ENCODE results near the gene CLIP1. TPM values are rescaled to one million over a fixed set of nuclear protein-coding genes. Genes with fewer than 3 reads are reported as not detected.
"Not testable (repeated sequence)": the region's sequence is repeated elsewhere in the genome, so short reads cannot be mapped to it uniquely, and the experiment has no call there.

The CLIP1 gene
- 102 TPM for total RNA-seq
- long read RNA-seq, full-length matches to known transcripts = 6 of 20 reads
- long read RNA-seq, partial matches to known transcripts = 5 of 20 reads
- long read RNA-seq, other reads (novel, unspliced or antisense) = 9 of 20 reads

DNA sequence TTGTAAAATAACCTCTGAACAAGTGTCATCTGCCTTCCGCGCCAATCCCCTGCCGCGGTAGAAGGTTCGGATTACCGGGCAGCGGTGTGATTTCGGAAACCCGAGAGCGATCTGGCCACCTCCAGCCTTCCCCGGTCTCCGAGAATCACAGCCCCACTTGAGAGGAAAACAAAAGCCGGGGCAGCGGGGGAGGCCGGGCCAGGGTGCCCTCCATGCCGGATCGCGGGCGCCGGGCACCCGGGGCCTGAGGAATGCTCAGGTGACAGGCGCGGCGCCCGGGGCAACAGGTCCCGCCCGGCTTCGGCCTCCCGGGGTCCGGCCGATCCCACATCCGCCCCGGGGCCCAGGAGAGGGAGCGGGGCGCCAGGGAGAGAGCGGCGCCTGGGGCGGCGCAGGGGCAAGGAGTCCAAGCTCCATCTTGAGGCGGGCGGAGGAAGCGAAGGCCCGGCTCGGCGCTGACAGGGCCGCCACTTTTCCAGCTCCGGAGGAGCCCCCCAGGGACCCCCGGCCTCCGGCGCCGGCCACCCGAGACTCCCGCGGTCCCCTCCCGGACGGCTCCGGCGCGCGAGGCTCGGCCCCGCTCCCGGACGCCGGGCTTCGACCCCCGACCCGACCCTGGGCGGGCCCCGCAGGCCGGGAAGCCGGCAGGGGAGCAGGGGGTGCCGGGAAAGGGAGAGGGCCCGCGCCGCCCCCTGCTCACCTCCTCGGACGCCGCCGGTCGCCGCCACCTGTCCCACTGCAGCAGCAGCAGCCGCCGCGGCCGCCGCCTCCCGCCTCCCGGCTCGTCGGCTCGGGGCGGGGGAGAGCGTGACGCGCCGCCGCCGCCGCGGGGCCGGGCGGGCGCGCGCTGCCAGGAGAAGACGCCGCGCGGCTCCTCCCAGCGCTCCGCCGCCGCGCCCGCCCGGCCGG, at the start of gene CLIP1:
TSS of gene CLIP1 (minus strand) at position 849 of the 909 bp plus-strand sequence. CDS start 42,217 bp downstream, outside the sequence.
- Histone ChIP-seq H3K27ac (replicated peaks) (peak within 1 kb of the TSS; percentile 99), H3K36me3 (no peaks in the 10 kb centered on the region), H3K4me1 (peaks cover 43% of the 10 kb centered on the region), H3K4me3 (peak within 1 kb of the TSS; percentile 85), H3K27me3 (ENCODE audit: low read depth) (no peaks in the 10 kb centered on the region), H3K9me3 (replicated peaks) (no peaks in the 10 kb centered on the region)
- DNase-seq = peak; percentile 68
- intact Hi-C loops (cut with micrococcal nuclease) = no loop called here
- TF ChIP-seq, protein P1, sequence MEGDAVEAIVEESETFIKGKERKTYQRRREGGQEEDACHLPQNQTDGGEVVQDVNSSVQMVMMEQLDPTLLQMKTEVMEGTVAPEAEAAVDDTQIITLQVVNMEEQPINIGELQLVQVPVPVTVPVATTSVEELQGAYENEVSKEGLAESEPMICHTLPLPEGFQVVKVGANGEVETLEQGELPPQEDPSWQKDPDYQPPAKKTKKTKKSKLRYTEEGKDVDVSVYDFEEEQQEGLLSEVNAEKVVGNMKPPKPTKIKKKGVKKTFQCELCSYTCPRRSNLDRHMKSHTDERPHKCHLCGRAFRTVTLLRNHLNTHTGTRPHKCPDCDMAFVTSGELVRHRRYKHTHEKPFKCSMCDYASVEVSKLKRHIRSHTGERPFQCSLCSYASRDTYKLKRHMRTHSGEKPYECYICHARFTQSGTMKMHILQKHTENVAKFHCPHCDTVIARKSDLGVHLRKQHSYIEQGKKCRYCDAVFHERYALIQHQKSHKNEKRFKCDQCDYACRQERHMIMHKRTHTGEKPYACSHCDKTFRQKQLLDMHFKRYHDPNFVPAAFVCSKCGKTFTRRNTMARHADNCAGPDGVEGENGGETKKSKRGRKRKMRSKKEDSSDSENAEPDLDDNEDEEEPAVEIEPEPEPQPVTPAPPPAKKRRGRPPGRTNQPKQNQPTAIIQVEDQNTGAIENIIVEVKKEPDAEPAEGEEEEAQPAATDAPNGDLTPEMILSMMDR (IDR thresholded peaks at IDR 0.05; ENCODE audit: borderline replicate concordance) = peak; percentile 57

DNA sequence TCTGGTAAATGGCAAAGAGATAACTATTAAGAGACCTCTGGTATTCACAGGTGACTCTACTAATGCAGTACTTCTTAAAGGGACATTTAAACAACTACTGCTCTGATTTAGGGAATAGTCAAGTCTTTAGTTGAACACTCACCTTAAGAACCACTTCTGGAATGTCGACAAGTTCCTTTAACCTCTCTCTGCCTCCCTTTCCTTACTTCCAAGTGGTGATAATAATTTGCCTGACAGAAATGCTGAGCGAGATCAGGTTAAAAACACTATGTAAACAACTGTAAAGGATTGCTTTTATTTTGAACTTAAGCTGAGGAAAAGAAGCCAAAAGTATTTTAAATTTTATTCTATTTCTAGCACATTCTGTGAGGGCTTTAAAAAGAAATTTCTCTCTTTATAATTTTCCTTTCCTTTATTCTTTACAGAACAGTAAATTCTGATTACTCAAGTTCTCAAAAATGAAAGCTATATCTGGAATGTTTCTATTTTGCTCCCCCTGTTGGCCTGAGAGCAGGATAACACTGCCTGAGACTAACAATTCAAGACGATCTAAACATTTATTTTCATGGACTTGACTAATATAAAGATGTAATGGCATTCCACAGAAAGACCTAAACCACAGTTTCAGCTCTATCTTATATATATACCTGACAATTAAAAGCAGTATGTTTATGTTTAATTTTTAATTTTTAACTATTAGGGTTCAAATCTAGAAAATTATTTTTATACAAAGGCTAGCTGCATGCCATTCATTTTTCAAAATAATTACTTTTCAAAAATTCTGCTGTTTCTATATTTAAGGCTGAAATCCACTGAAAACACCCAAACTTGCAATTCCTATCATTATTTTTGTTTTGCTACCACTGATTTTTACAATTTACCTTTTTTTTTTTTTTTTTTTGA, 49.1 kb upstream of the CLIP1 start:
- no peak overlapping the region for H3K4me3 ChIP-seq
- H3K27ac ChIP-seq (replicated peaks) = peak overlapping the region; percentile 16
- TF ChIP-seq, protein P1 (IDR thresholded peaks at IDR 0.05; ENCODE audit: borderline replicate concordance) = peak; percentile 86
- no peaks in the 10 kb centered on the region for H3K27me3 ChIP-seq (ENCODE audit: low read depth)
- DNase-seq = no peak
- peaks cover 17% of the 10 kb centered on the region for H3K4me1 ChIP-seq
- intact Hi-C loops (cut with micrococcal nuclease) = loop anchor here (5.0 kb wide), 1 partner anchor 74 kb away; no protein-coding TSS in a partner anchor
- H3K9me3 ChIP-seq (replicated peaks) = no peaks in the 10 kb centered on the region
- peaks cover 43% of the 10 kb centered on the region for H3K36me3 ChIP-seq

DNA sequence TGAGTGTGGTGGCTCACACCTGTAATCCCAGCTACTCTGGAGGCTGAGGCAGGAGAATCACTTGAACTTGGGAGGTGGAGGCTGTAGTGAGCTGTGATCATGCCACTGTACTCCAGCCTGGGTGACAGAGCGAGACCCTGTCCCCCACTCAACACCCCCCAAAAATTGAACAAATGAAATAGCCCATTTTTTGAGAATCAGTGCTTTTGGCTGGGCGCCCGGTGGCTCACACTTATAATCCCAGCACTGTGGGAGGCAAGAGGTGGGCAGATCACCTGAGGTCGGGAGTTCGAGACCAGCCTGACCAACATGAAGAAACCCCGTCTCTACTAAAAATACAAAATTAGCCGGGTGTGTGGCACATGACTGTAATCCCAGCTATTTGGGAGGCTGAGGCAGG, 48.1 kb upstream of the CLIP1 start:
- not testable (repeated sequence) for H3K9me3 ChIP-seq (replicated peaks); H3K27me3 ChIP-seq (ENCODE audit: low read depth); H3K27ac ChIP-seq (replicated peaks); H3K4me3 ChIP-seq; DNase-seq
- intact Hi-C loops (cut with micrococcal nuclease) = loop anchor here (5.0 kb wide), 1 partner anchor 73 kb away; no protein-coding TSS in a partner anchor
- peaks cover 17% of the 10 kb centered on the region for H3K4me1 ChIP-seq
- peaks cover 33% of the 10 kb centered on the region for H3K36me3 ChIP-seq

DNA sequence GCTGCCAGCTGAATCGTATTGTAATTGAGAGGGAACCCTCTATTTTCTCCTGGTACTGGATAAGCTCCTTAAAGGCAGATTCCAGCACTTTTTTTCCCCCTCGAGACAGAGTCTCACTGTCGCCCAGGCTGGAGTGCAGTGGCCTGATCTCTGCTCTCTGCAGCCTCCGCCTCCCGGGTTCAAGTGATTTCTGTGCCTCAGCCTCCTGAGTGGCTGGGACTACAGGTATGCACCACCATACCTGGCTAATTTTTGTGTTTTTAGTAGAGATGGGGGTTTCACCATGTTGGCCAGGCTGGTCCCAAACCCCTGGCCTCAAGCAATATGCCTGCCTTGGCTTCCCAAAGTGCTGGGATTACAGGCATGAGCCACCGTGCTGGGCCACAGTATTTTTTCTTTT, 47.4 kb upstream of the CLIP1 start:
- H3K27ac ChIP-seq (replicated peaks); H3K4me3 ChIP-seq; DNase-seq; H3K9me3 ChIP-seq (replicated peaks); H3K27me3 ChIP-seq (ENCODE audit: low read depth): not testable (repeated sequence)
- peaks cover 17% of the 10 kb centered on the region for H3K4me1 ChIP-seq
- intact Hi-C loops (cut with micrococcal nuclease) = loop anchor here (5.0 kb wide), 1 partner anchor 73 kb away; no protein-coding TSS in a partner anchor
- peaks cover 26% of the 10 kb centered on the region for H3K36me3 ChIP-seq

DNA sequence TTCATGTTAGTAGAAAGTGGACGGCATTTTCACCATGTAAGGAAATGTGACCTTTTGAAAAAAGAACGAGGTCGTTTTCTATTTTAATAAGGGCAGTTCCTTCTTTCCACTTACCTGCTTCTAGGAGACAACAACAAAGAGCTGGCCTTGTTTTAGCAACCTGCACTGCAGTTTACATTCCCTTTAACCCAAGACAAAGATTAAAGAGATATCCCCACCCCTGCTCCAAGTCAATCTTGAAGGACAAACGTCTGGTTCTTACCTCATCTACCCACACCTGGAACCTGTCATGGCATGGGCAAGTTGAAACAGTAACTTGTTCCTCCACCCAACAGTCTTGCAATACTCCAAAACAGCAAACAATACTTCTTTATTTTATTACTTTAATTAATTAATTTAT, 45.5 kb upstream of the CLIP1 start:
- DNase-seq = no peak
- peaks cover 9% of the 10 kb centered on the region for H3K4me1 ChIP-seq
- no peaks in the 10 kb centered on the region for H3K27me3 ChIP-seq (ENCODE audit: low read depth)

DNA sequence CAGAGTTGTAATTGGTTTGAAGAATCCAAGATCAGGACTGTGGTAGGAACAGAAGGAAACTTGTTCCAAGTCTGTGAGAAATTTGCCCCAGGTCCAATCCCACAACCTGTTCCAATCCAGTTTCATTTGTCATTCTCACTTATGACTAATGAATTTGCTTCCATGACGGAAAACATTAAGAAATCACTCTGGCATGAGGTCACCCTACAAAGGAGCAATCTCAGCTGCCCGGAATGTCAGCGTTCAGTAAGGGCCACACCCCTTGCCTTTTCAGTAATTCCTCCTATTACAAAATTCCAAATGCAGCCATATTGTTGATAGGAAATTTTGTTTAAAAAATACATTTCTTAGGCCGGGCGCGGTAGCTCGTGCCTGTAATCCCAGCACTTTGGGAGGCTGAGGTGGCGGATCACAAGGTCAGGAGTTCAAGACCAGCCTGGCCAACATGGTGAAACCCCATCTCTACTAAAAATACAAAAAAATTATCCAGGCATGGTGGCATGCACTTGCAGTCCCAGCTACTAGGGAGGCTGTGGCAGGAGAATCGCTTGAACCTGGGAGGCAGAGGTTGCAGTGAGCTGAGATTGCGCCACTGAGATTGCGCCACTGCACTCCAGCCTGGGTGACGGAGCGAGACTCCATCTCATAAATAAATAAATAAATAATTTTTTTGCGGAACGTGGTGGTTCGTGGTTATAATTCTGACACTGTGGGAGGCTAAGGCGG, 42.0 kb upstream of the CLIP1 start:
- intact Hi-C loops (cut with micrococcal nuclease); H3K4me1 ChIP-seq; H3K27me3 ChIP-seq (ENCODE audit: low read depth); H3K27ac ChIP-seq (replicated peaks); H3K36me3 ChIP-seq; DNase-seq; H3K4me3 ChIP-seq; H3K9me3 ChIP-seq (replicated peaks): not testable (repeated sequence)

More for the DNA sequence above, 45.5 kb upstream of the CLIP1 start:
- Histone ChIP-seq H3K9me3 (replicated peaks) (no peaks in the 10 kb centered on the region), H3K4me3 (no peak overlapping the region), H3K36me3 (peaks cover 8% of the 10 kb centered on the region), H3K27ac (replicated peaks) (no peak overlapping the region)
- TF ChIP-seq, protein P1 (IDR thresholded peaks at IDR 0.05; ENCODE audit: borderline replicate concordance) = no peak
- intact Hi-C loops (cut with micrococcal nuclease) = no loop called here

All from left ventricle myocardium inferior (tissue), 1 donor.